GM19438 (cell line): Measurements from ENCODE around the gene DEFB125.
"Not testable (repeated sequence)": the region's sequence is repeated elsewhere in the genome, so short reads cannot be mapped to it uniquely, and the experiment has no call there.

Source experiments
- ATAC-seq: cut with Tn5 transposase; IDR thresholded peaks from one replicate; pipeline ENCODE4 v1.9.1; 2021; ENCODE audit warnings: low read depth; ENCODE audit not compliant: unreplicated experiment

The DEFB125 gene

GRCh38 chr20:87401-87800 lies at the start of gene DEFB125:
DEFB125 (plus strand) TSS chr20:87672; CDS start chr20:87710, 38 bp downstream.
- no peak for ATAC-seq

GRCh38 chr20:60035-60918 lies 27.2 kb upstream of the DEFB125 start:
- no peak for ATAC-seq

- no peak for ATAC-seq
Observed at GRCh38 chr20:61230-61629, 26.2 kb upstream of the DEFB125 start.

- ATAC-seq, result no peak
Observed at GRCh38 chr20:61757-62156, 25.7 kb upstream of the DEFB125 start.

- no peak for ATAC-seq
Observed at GRCh38 chr20:62487-62886, 25.0 kb upstream of the DEFB125 start.

- no peak for ATAC-seq
Observed at GRCh38 chr20:64026-64603, 23.4 kb upstream of the DEFB125 start.

GRCh38 chr20:64766-65322 lies 22.6 kb upstream of the DEFB125 start:
- no peak for ATAC-seq

- no peak for ATAC-seq
Observed at GRCh38 chr20:77231-77630, 10.2 kb upstream of the DEFB125 start.

- ATAC-seq, result no peak
Observed at GRCh38 chr20:78338-78737, 9.1 kb upstream of the DEFB125 start.

- ATAC-seq, result no peak
Observed at GRCh38 chr20:79565-79964, 7.9 kb upstream of the DEFB125 start.

- no peak for ATAC-seq
Observed at GRCh38 chr20:90651-91050, 3.2 kb downstream of the DEFB125 start.

GRCh38 chr20:93641-94040 lies 6.2 kb downstream of the DEFB125 start:
- no peak for ATAC-seq

GRCh38 chr20:95215-95614 lies 7.7 kb downstream of the DEFB125 start:
- ATAC-seq, result no peak

- ATAC-seq, result not testable (repeated sequence)
Observed at GRCh38 chr20:97691-98090, 10.2 kb downstream of the DEFB125 start.

- ATAC-seq, result no peak
Observed at GRCh38 chr20:101975-102374, 14.5 kb downstream of the DEFB125 start.

GRCh38 chr20:103456-103855 lies 16.0 kb downstream of the DEFB125 start:
- ATAC-seq, result no peak

- ATAC-seq, result no peak
Observed at GRCh38 chr20:112396-112795, 24.9 kb downstream of the DEFB125 start.

GRCh38 chr20:117518-117917 lies 30.0 kb downstream of the DEFB125 start:
- ATAC-seq, result no peak

- ATAC-seq, result not testable (repeated sequence)
Observed at GRCh38 chr20:129786-130323, 42.4 kb downstream of the DEFB125 start.

GRCh38 chr20:137668-138490 lies 50.4 kb downstream of the DEFB125 start:
- no peak for ATAC-seq

- no peak for ATAC-seq
Observed at GRCh38 chr20:142290-142689, 54.8 kb downstream of the DEFB125 start, which contains the start of gene DEFB126. DEFB126 (plus strand) TSS chr20:142590; CDS start chr20:142629, 39 bp downstream.
